ENCODE results near the gene ENOX1. TPM values are rescaled to one million over a fixed set of nuclear protein-coding genes. Genes with fewer than 3 reads are reported as not detected.

Gene ENOX1
- total and polyA plus RNA-seq, 2 of the 13 experiments (the other 11 are each of a cell fraction or from before 2014, with no cell fraction given) = not detected

- TF ChIP-seq ZNF569 (CRISPR knock-in tag; IDR thresholded peaks at IDR 0.05; ENCODE audit: borderline replicate concordance) (no peak), KLF15 (CRISPR knock-in tag; IDR thresholded peaks at IDR 0.05; ENCODE audit: borderline replicate concordance) (no peak), KLF6 (CRISPR knock-in tag; IDR thresholded peaks at IDR 0.05) (no peak)
- ChIA-PET POLR2A (no interaction called here), CTCF (ENCODE audit: low intra/inter-chr PET ratio, low total read pairs) (no interaction called here)
- Histone ChIP-seq H3K27ac (ENCODE audit: extremely low read length, insufficient read depth, low read length) (no peak overlapping the region), H3K4me1 (ENCODE audit: insufficient read depth, low read length) (no peaks in the 10 kb centered on the region), H3K9me3 (ENCODE audit: low read length) (no peaks in the 10 kb centered on the region), H4K20me1 (ENCODE audit: insufficient read depth, low read length) (no peaks in the 10 kb centered on the region), H3K27me3 (ENCODE audit: control insufficient read depth in 1 of 2, insufficient read depth in 2 of 2, low read length in 2 of 2) (no peaks in the 10 kb centered on the region; a peak in 1 of 5 replicates), H3K36me3 (replicated peaks in 1 of 2; ENCODE audit: control insufficient read depth in 1 of 2, insufficient read depth in 2 of 2, low read length in 2 of 2) (no peaks in the 10 kb centered on the region), H3K9ac (ENCODE audit: insufficient read depth, low read depth, low read length) (no peak overlapping the region), H3K4me3 (replicated peaks in 1 of 3; ENCODE audit: insufficient read depth in 1 of 3, low read depth in 2 of 3, low read length in 3 of 3) (no peak overlapping the region), H3K79me2 (ENCODE audit: insufficient read depth, low read length) (no peaks in the 10 kb centered on the region), H2AFZ (ENCODE audit: low read length) (no peak overlapping the region), H3K4me2 (ENCODE audit: low read depth, low read length) (no peak overlapping the region)
- intact Hi-C loops (cut with micrococcal nuclease; ENCODE audit: unreplicated experiment) (no loop called here), in situ Hi-C loops (cut with HindIII; ENCODE audit: extremely low pct_ligation_motif_present, low pct_unique_long_range_greater_than_20kb) (no loop called here)
- DNase-seq (ENCODE audit: low spot score) (no peak), ATAC-seq (no peak), FAIRE-seq (no peak)
- BruUV-seq (replicated peaks) = no TSS peak
- WGBS (ENCODE audit: low lambda C conversion rate) = 33% methylated on average over 6 of the region's 6 CpGs
These were observed 345.3 kb downstream of the ENOX1 start for GRCh38 chr13:43441464-43441863.

- ATAC-seq (no peak), FAIRE-seq (no peak), DNase-seq (ENCODE audit: low spot score) (no peak)
- Histone ChIP-seq H3K27me3 (ENCODE audit: control insufficient read depth in 1 of 2, insufficient read depth in 2 of 2, low read length in 2 of 2) (no peaks in the 10 kb centered on the region), H3K9me3 (ENCODE audit: low read length) (no peaks in the 10 kb centered on the region), H3K4me2 (ENCODE audit: low read depth, low read length) (no peak overlapping the region), H3K27ac (ENCODE audit: extremely low read length, insufficient read depth, low read length) (no peak overlapping the region), H4K20me1 (ENCODE audit: insufficient read depth, low read length) (no peaks in the 10 kb centered on the region), H2AFZ (ENCODE audit: low read length) (no peak overlapping the region), H3K4me1 (ENCODE audit: insufficient read depth, low read length) (no peaks in the 10 kb centered on the region), H3K36me3 (replicated peaks in 1 of 2; ENCODE audit: control insufficient read depth in 1 of 2, insufficient read depth in 2 of 2, low read length in 2 of 2) (no peaks in the 10 kb centered on the region), H3K79me2 (ENCODE audit: insufficient read depth, low read length) (no peaks in the 10 kb centered on the region), H3K9ac (ENCODE audit: insufficient read depth, low read depth, low read length) (no peak overlapping the region), H3K4me3 (replicated peaks in 1 of 3; ENCODE audit: insufficient read depth in 1 of 3, low read depth in 2 of 3, low read length in 3 of 3) (no peak overlapping the region)
- 23% methylated on average over 3 of the region's 3 CpGs for WGBS (ENCODE audit: low lambda C conversion rate)
- CTCF ChIA-PET (ENCODE audit: low intra/inter-chr PET ratio, low total read pairs) = no interaction called here
- no TSS peak for BruUV-seq (replicated peaks)
- POLR2A ChIA-PET = no interaction called here
- intact Hi-C loops (cut with micrococcal nuclease; ENCODE audit: unreplicated experiment) = no loop called here
- TF ChIP-seq ATF7 (IDR thresholded peaks at IDR 0.05) = no peak
- no peak for TF ChIP-seq ATF7 (CRISPR knock-in tag; IDR thresholded peaks at IDR 0.05)
- TF ChIP-seq ZMYM2 (CRISPR knock-in tag; IDR thresholded peaks at IDR 0.05) = no peak
- no peak for TF ChIP-seq GABPB1 (CRISPR knock-in tag; IDR thresholded peaks at IDR 0.05)
- TF ChIP-seq ZNF775 (CRISPR knock-in tag; IDR thresholded peaks at IDR 0.05; ENCODE audit: borderline replicate concordance) = no peak
- no peak for TF ChIP-seq ZNF644 (CRISPR knock-in tag; IDR thresholded peaks at IDR 0.05; ENCODE audit: low read depth)
- in situ Hi-C loops (cut with HindIII; ENCODE audit: extremely low pct_ligation_motif_present, low pct_unique_long_range_greater_than_20kb) = no loop called here
These were observed 352.6 kb downstream of the ENOX1 start for GRCh38 chr13:43434191-43434590.

All from HepG2 (cell line).